C4-2B (cell line): ENCODE results near the gene CCDC175.

ENCODE experiments used
- CTCF ChIP-seq: fragments of 450-650 bp; conservative IDR thresholded peaks from 2 replicates; pipeline ENCODE4 v1.5.1; 2017; ENCODE audit warnings: mild to moderate bottlenecking
- ZFX ChIP-seq: fragments of 450-650 bp; IDR thresholded peaks from 2 replicates; pipeline ENCODE4 v1.6.1; 2017

- TF ChIP-seq CTCF (no peak), ZFX (no peak)
Measured at GRCh38 chr14:59480166-59480565, 96.4 kb downstream of the CCDC175 start.
